ENCODE results near the gene FDCSP.
"Not testable (repeated sequence)": the region's sequence is repeated elsewhere in the genome, so short reads cannot be mapped to it uniquely, and the experiment has no call there.

GRCh38 chr4:70216550-70216949, 9.4 kb upstream of the FDCSP start:
- TF ChIP-seq POLR2A, CTCF (IDR thresholded peaks at IDR 0.05): not testable (repeated sequence)
